GM20431 (cell line): ENCODE measurements around the gene KRT2.

ENCODE experiments used
- in situ Hi-C: fragments of 300-500 bp; cut with MseI, MboI; formaldehyde crosslinking; loops from one replicate; pipeline ENCODE4 v1.15.0; 2020; ENCODE audit warnings: low sequenced_read_pairs; ENCODE audit not compliant: unreplicated experiment

Gene KRT2

GRCh38 chr12:52669426-52669825 is 17.4 kb upstream of the KRT2 start:
- in situ Hi-C loops: no loop called here

GRCh38 chr12:52667931-52668330 is 15.9 kb upstream of the KRT2 start:
- in situ Hi-C loops: no loop called here

GRCh38 chr12:52667509-52667908 is 15.5 kb upstream of the KRT2 start:
- in situ Hi-C loops: no loop called here

GRCh38 chr12:52666471-52666870 is 14.5 kb upstream of the KRT2 start:
- in situ Hi-C loops: no loop called here

GRCh38 chr12:52663420-52663819 is 11.4 kb upstream of the KRT2 start:
- in situ Hi-C loops: no loop called here

GRCh38 chr12:52662918-52663229 is 10.9 kb upstream of the KRT2 start:
- in situ Hi-C loops: no loop called here

GRCh38 chr12:52662093-52662917 is 10.3 kb upstream of the KRT2 start:
- in situ Hi-C loops: no loop called here

GRCh38 chr12:52661668-52662067 is 9.7 kb upstream of the KRT2 start:
- in situ Hi-C loops: no loop called here

GRCh38 chr12:52660934-52661499 is 9.0 kb upstream of the KRT2 start:
- in situ Hi-C loops: no loop called here

GRCh38 chr12:52659951-52660350 is 7.9 kb upstream of the KRT2 start:
- in situ Hi-C loops: no loop called here

GRCh38 chr12:52659395-52659794 is 7.4 kb upstream of the KRT2 start:
- in situ Hi-C loops: no loop called here

GRCh38 chr12:52658196-52658595 is 6.2 kb upstream of the KRT2 start:
- in situ Hi-C loops: no loop called here

- in situ Hi-C loops: no loop called here
Observed at GRCh38 chr12:52657250-52657902, 5.4 kb upstream of the KRT2 start.

- in situ Hi-C loops: no loop called here
Observed at GRCh38 chr12:52656616-52657015, 4.6 kb upstream of the KRT2 start.

GRCh38 chr12:52655720-52656124 is 3.7 kb upstream of the KRT2 start:
- in situ Hi-C loops: no loop called here

GRCh38 chr12:52655251-52655650 is 3.2 kb upstream of the KRT2 start:
- in situ Hi-C loops: no loop called here

- in situ Hi-C loops: no loop called here
Observed at GRCh38 chr12:52650520-52651081, 1.4 kb downstream of the KRT2 start.

GRCh38 chr12:52649066-52649465 is 2.9 kb downstream of the KRT2 start:
- in situ Hi-C loops: no loop called here

- in situ Hi-C loops: no loop called here
Observed at GRCh38 chr12:52648012-52648550, 3.9 kb downstream of the KRT2 start.

- in situ Hi-C loops: no loop called here
Observed at GRCh38 chr12:52647601-52648000, 4.4 kb downstream of the KRT2 start.

GRCh38 chr12:52646613-52647012 is 5.4 kb downstream of the KRT2 start:
- in situ Hi-C loops: no loop called here
